ENCODE results near the gene MAP7D3.

GRCh38 chrX:136292656-136293055 lies 41.5 kb upstream of the MAP7D3 start:
- TF ChIP-seq CTCF (IDR thresholded peaks at IDR 0.05) (no peak), POLR2A (IDR thresholded peaks at IDR 0.05) (no peak)
